GM13976 (cell line): Measurements from ENCODE around the gene SLC25A26.

Source experiments
- DNase-seq: peaks from one replicate; pipeline ENCODE4 v3.0.0; 2012; ENCODE audit warnings: low spot score
- in situ Hi-C: fragments of 300-500 bp; cut with MboI; formaldehyde crosslinking; loops from one replicate; pipeline ENCODE4 v1.12.0; 2022; ENCODE audit warnings: low sequenced_read_pairs, mixed read lengths, inconsistent platforms; ENCODE audit not compliant: unreplicated experiment
- TF ChIP-seq, protein P1 (sequence below): IDR thresholded peaks from 2 replicates; pipeline ENCODE4 v1.5.1; 2012; ENCODE audit warnings: borderline replicate concordance, mild to moderate bottlenecking; ENCODE audit not compliant: insufficient read depth; ENCODE audit errors: extremely low read depth, missing control alignments, control extremely low read depth

Gene SLC25A26

GRCh38 chr3:66355394-66355793, 134.6 kb downstream of the SLC25A26 start:
- TF ChIP-seq, protein P1, sequence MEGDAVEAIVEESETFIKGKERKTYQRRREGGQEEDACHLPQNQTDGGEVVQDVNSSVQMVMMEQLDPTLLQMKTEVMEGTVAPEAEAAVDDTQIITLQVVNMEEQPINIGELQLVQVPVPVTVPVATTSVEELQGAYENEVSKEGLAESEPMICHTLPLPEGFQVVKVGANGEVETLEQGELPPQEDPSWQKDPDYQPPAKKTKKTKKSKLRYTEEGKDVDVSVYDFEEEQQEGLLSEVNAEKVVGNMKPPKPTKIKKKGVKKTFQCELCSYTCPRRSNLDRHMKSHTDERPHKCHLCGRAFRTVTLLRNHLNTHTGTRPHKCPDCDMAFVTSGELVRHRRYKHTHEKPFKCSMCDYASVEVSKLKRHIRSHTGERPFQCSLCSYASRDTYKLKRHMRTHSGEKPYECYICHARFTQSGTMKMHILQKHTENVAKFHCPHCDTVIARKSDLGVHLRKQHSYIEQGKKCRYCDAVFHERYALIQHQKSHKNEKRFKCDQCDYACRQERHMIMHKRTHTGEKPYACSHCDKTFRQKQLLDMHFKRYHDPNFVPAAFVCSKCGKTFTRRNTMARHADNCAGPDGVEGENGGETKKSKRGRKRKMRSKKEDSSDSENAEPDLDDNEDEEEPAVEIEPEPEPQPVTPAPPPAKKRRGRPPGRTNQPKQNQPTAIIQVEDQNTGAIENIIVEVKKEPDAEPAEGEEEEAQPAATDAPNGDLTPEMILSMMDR = no peak
- peak; percentile 39 for DNase-seq
- in situ Hi-C loops = no loop called here

DNA sequence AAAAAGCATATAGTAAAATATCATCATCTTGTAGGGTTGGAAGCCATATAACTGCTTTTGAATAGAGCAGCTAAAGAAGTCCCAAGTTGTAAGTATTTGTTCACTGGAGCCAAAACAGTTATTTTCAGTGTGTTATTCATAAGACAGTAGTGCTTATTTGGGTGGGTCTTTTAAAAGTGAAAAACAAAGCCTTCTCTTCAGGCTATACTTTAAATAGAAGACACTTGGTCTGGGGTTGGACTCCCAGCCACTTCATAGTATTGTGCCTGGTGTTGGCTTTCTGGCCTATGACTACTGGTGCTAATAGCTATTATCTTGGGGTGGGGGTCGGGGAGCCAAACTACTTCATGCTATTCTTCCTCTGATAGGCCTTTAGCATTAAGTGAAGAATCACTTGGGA, 135.2 kb downstream of the SLC25A26 start:
- no peak for DNase-seq
- in situ Hi-C loops = no loop called here
- TF ChIP-seq, protein P1 = no peak

DNA sequence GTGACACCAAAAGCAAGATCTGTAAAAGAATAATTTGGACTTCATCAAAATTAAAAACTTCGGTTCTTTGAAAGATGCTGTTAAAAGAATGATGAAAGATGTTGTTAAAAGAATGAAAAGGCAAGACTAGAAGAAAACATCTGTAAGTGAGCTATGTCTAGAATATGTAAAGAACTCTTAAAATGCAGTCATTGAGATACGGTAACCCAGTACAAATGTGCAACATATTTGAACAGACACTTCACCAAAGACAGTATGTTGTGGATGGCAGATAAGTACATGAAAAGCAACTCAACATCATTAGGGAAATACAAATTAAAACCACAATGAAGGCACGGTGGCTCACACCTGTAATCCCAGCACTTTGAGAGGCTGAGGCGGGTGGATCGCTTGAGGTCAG, 140.6 kb downstream of the SLC25A26 start:
- in situ Hi-C loops = no loop called here
- no peak for DNase-seq
- TF ChIP-seq, protein P1 = no peak

DNA sequence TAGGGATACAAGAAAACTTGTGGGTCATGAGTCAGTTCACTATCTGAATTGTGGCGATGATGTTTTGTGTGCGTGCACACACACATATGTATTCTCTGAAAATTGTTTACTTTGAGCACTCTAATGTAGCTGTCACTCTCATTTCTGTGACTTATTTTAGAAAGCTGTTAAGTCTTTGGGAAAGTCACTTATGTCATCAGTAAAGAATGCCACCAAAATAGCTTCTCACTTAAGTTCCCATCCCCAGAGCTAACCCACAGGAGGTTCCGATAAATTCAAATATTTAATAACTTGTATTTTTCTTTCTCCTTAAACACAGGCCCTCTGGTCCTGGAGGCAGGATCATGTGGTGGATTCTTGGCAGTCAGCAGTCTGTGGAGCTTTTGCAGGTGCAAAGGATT, 141.7 kb downstream of the SLC25A26 start:
- in situ Hi-C loops = no loop called here
- DNase-seq = no peak
- TF ChIP-seq, protein P1 = no peak

DNA sequence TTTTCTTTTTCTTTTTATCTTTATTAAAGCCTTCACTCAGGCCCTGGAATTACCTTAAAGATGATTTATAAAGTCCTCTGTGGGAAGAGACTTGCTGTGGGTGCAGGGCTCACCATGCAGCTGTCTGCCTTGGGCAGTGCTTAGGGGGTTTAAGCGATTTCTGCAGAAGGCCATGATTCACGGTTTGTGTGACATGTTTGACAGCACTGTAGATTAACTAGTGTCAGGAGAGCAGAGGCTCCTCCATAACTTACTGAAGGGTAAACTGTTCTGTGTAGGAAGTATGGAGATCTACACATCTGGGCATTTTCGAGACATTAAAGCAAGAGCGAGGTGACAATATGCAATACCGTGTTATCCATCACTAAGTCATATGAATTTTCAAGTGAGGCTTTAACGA, 142.3 kb downstream of the SLC25A26 start:
- TF ChIP-seq, protein P1 = no peak
- in situ Hi-C loops = no loop called here
- DNase-seq = no peak

- in situ Hi-C loops = no loop called here
- TF ChIP-seq, protein P1 = no peak
- no peak for DNase-seq
Observed at GRCh38 chr3:66365080-66365479, 144.3 kb downstream of the SLC25A26 start.

DNA sequence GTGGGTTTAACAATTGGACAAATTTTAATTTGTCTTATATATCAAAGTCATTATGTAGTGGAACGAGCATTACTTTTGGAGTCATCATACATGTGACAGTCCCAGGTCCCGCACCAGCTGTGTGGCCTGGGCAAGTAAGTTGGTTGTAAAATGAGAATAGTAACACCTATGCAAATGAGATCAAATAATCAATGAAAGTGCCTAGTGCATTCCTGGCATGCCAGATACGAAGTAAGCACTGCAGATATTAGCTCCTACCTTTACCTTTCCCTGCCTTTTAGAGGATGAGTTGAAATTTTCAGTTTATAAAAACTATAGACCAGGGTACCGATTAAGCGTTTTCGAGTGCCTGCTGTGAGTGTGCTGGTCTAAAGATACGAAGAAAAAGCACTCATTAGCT, 145.9 kb downstream of the SLC25A26 start:
- in situ Hi-C loops = no loop called here
- TF ChIP-seq, protein P1 = no peak
- DNase-seq = no peak
